ENCODE measurements around the gene CHSY1.

CHSY1 gene

GRCh38 chr15:101139986-101140696 lies 111.7 kb downstream of the CHSY1 start:
- TF ChIP-seq, protein P1, sequence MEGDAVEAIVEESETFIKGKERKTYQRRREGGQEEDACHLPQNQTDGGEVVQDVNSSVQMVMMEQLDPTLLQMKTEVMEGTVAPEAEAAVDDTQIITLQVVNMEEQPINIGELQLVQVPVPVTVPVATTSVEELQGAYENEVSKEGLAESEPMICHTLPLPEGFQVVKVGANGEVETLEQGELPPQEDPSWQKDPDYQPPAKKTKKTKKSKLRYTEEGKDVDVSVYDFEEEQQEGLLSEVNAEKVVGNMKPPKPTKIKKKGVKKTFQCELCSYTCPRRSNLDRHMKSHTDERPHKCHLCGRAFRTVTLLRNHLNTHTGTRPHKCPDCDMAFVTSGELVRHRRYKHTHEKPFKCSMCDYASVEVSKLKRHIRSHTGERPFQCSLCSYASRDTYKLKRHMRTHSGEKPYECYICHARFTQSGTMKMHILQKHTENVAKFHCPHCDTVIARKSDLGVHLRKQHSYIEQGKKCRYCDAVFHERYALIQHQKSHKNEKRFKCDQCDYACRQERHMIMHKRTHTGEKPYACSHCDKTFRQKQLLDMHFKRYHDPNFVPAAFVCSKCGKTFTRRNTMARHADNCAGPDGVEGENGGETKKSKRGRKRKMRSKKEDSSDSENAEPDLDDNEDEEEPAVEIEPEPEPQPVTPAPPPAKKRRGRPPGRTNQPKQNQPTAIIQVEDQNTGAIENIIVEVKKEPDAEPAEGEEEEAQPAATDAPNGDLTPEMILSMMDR (IDR thresholded peaks at IDR 0.05), result no peak
- DNase-seq (ENCODE audit: low spot score), result no peak
- Histone ChIP-seq H3K27ac (no peak overlapping the region), H3K4me3 (no peak overlapping the region)

DNA sequence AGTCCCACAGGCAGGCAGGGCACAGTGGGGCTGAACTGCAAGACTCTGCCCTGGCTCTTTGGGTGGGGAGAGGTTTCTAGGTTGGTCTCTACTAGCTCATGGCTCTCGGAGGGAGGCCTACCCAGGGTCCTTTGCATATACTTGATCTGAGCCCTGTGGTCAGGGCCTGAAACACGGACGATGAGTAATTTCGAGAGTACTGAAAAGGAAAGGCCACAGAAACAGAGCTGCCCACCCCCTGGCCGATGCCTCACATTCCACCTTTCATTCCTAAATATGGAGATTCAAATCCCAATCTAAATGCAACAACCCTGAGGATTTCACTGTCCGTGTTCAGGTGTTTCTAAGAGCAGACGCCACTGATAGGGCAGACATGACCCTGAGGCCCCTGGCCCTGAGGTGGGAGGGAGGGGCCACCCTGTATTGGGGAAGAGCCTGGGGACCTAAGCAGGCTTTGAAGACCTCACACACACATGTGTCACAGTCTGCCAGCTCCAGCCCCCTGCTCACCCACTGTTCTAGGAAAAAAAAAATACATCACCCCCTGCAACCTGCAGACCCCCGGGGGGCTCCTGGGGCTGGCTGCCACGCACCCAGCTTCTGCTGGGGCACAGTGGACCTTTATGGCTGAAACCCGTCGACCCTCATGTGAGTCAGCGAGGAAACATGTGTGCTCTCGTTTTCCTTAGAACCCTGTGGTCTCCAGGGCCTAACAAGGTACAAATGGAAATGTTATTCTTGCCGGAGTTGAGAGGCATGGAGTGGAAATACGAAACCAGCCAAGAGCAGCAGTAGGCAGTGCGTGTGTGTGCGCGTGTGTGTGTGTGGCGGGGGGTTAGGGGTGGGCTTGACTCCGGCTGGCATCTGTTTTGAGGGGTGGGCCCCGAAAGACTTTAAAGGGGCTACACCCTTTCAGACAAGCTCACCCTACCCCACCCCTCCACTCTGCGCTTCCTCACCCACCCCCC lies 112.7 kb downstream of the CHSY1 start:
- TF ChIP-seq, protein P1 (IDR thresholded peaks at IDR 0.05), result no peak
- Histone ChIP-seq H3K4me3 (no peak overlapping the region), H3K27ac (no peak overlapping the region)
- DNase-seq (ENCODE audit: low spot score), result no peak

GRCh38 chr15:101138086-101138660 lies 113.7 kb downstream of the CHSY1 start:
- H3K4me3 ChIP-seq, result no peak overlapping the region
- no peak for DNase-seq (ENCODE audit: low spot score)
- TF ChIP-seq, protein P1 (IDR thresholded peaks at IDR 0.05), result no peak
- no peak overlapping the region for H3K27ac ChIP-seq

- Histone ChIP-seq H3K4me3 (no peak overlapping the region), H3K27ac (no peak overlapping the region)
- DNase-seq (ENCODE audit: low spot score), result no peak
- TF ChIP-seq, protein P1 (IDR thresholded peaks at IDR 0.05), result no peak
These were observed 114.4 kb downstream of the CHSY1 start for GRCh38 chr15:101137312-101137940.

DNA sequence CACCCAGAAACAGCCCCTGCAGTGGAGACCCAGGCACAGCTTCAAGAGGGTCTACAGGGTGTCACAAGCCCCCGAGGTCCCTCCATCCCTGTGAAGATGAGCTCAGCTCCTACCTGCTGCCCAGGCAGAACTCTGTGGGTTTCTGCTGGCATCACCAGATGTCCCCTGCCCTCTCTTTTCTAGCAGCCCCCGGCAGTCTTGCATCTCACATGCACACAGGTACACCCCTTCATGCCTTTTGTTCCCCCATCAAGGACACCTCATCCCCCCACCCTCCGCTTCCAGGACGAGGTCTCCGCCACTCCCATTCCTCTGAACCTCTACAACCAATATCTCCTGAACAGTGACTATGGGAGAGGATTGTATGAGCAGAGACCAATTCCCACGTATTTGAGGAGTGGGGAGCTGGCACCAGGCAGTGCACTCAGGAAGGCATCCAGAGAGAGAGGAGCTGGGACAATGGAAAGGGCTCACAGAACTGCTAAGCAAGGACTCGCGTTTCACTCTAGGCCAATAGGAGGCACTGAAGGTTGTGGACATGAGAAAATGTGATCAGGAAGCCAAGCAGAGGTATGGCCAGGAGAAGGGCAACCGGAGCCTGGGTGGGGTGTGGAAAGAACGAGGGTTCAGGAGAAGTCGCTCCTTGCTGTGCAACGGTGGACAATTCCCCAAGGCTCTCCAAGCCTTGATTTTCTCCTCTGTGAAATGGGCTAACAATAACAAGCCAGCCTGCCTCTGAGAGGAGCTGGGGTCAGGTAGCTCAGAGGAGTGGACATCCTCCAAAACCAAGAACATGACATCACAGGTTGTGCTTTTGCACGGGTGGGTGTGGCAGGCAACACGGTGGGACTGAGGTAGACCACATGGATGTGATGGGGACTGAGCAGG lies 115.2 kb downstream of the CHSY1 start:
- DNase-seq (ENCODE audit: low spot score), result no peak
- TF ChIP-seq, protein P1 (IDR thresholded peaks at IDR 0.05), result no peak
- Histone ChIP-seq H3K4me3 (no peak overlapping the region), H3K27ac (no peak overlapping the region)
